SK-N-SH (cell line): ENCODE measurements around the gene PCNX2. TPM values are rescaled to one million over a fixed set of nuclear protein-coding genes. Genes with fewer than 3 reads are reported as not detected.
A peak's percentile ranks its signal among the peaks of the same experiment; 100 is the strongest.

Source experiments
- CTCF ChIA-PET: fragments of 300-600, 350-600 bp; formaldehyde crosslinking; extraction: SDS; loops from one replicate; lab custom pipeline; 2021; lab: Yijun Ruan, JAX
- POLR2A ChIA-PET: fragments of 350-600 bp; sonication (Branson Sonifier 250); formaldehyde crosslinking; extraction: SDS; loops from one replicate; lab custom pipeline; 2020; ENCODE audit warnings: antibody characterized with exemption, inconsistent platforms; lab: Yijun Ruan, JAX
- DNase-seq: peaks from one replicate; pipeline ENCODE4 v3.0.0; 2012
- H2AFZ ChIP-seq: fragments of 200-600 bp; sonication (generic); 2 replicates; pipeline ENCODE4 v1.8.1; 2016; ENCODE audit warnings: antibody characterized with exemption, mild to moderate bottlenecking, low read depth
- H3F3A ChIP-seq: fragments of 200-600 bp; sonication (generic); replicated peaks from 2 replicates; pipeline ENCODE3; 2016; ENCODE audit warnings: antibody characterized with exemption, mild to moderate bottlenecking; ENCODE audit not compliant: insufficient read depth
- H3K27ac ChIP-seq, 2 experiments: fragments of 200-500 bp in 1 of 2; fragments of 200-600 bp in 1 of 2; sonication (Bioruptor generic) in 1 of 2; sonication (generic), shearing (Covaris generic) in 1 of 2; 2 replicates each; pipeline versions ENCODE4 v1.5.1 to v1.6.1; 2014 to 2016; ENCODE audit warnings: low read depth in 2 of 2, inconsistent platforms in 1 of 2, low read length in 1 of 2, mild to moderate bottlenecking in 1 of 2, mixed read lengths in 1 of 2
- H3K27me3 ChIP-seq: fragments of 200-600 bp; sonication (generic), shearing (Covaris generic); 2 replicates; pipeline ENCODE4 v1.6.1; 2016; ENCODE audit warnings: mixed run types; ENCODE audit not compliant: insufficient read depth
- H3K36me3 ChIP-seq, 2 experiments: fragments of 200-500 bp in 1 of 2; fragments of 200-600 bp in 1 of 2; sonication (Bioruptor generic) in 1 of 2; sonication (generic) in 1 of 2; replicated peaks in 1 of 2; 2 replicates each; pipeline versions ENCODE3 to v1.5.1; 2014 to 2016; ENCODE audit warnings: low read length in 1 of 2, mild to moderate bottlenecking in 1 of 2; ENCODE audit not compliant: insufficient read depth in 2 of 2, control insufficient read depth in 1 of 2
- H3K4me1 ChIP-seq, 2 experiments: fragments of 200-500 bp in 1 of 2; fragments of 200-600 bp in 1 of 2; sonication (Bioruptor generic) in 1 of 2; sonication (generic), shearing (Covaris generic) in 1 of 2; 2 replicates each; pipeline versions ENCODE4 v1.5.1 to v1.6.1; 2014 to 2016; ENCODE audit warnings: low read depth in 1 of 2, low read length in 1 of 2, mixed run types in 1 of 2; ENCODE audit not compliant: insufficient read depth in 2 of 2, control insufficient read depth in 1 of 2
- H3K4me2 ChIP-seq: fragments of 200-600 bp; sonication (generic), shearing (Covaris generic); 2 replicates; pipeline ENCODE4 v1.6.1; 2017; ENCODE audit warnings: mixed run types
- H3K4me3 ChIP-seq, 2 experiments: fragments of 200-500 bp in 1 of 2; fragments of 200-600 bp in 1 of 2; sonication (Bioruptor generic) in 1 of 2; sonication (generic), shearing (Covaris generic) in 1 of 2; 2 replicates each; pipeline versions ENCODE4 v1.5.1 to v1.8.1; 2014 to 2016; ENCODE audit warnings: low read depth in 2 of 2, inconsistent platforms in 1 of 2, low read length in 1 of 2, mild to moderate bottlenecking in 1 of 2, mixed read lengths in 1 of 2, moderate library complexity in 1 of 2
- H3K79me2 ChIP-seq: fragments of 200-600 bp; sonication (generic); 2 replicates; pipeline ENCODE4 v1.8.1; 2017; ENCODE audit warnings: mild to moderate bottlenecking; ENCODE audit not compliant: insufficient read depth
- H3K9ac ChIP-seq: fragments of 200-600 bp; sonication (generic); 2 replicates; pipeline ENCODE4 v1.6.1; 2017; ENCODE audit warnings: mixed run types
- H3K9me2 ChIP-seq: fragments of 200-600 bp; sonication (generic); 2 replicates; pipeline ENCODE4 v1.6.1; 2017; ENCODE audit warnings: mixed run types
- H3K9me3 ChIP-seq: fragments of 200-600 bp; sonication (generic); 2 replicates; pipeline ENCODE4 v1.6.1; 2017; ENCODE audit warnings: mixed run types, mild to moderate bottlenecking, moderate library complexity
- H4K20me1 ChIP-seq: fragments of 200-600 bp; sonication (generic); 2 replicates; pipeline ENCODE4 v1.6.1; 2017; ENCODE audit warnings: mild to moderate bottlenecking, mixed run types; ENCODE audit not compliant: insufficient read depth
- ELF1 ChIP-seq: IDR thresholded peaks from 2 replicates; pipeline ENCODE4 v1.4.0; 2012
- EP300 ChIP-seq, 2 experiments: IDR thresholded peaks; 2 replicates each; pipeline versions ENCODE4 v1.4.0 to v1.6.1; 2012; ENCODE audit warnings: borderline replicate concordance in 1 of 2, low read depth in 1 of 2, low read length in 1 of 2
- EZH2phosphoT487 ChIP-seq: fragments of 200-600 bp; sonication (generic); IDR thresholded peaks from 2 replicates; pipeline ENCODE4 v1.6.1; 2017; ENCODE audit warnings: low read depth, mixed run types, mild to moderate bottlenecking, antibody characterized with exemption, moderate library complexity, borderline replicate concordance
- FOSL2 ChIP-seq: IDR thresholded peaks from 2 replicates; pipeline ENCODE4 v1.4.0; 2012; ENCODE audit warnings: low read depth, mild to moderate bottlenecking, moderate library complexity, borderline replicate concordance
- FOXM1 ChIP-seq: IDR thresholded peaks from 2 replicates; pipeline ENCODE4 v1.4.0; 2012; ENCODE audit warnings: low read depth, mild to moderate bottlenecking
- GABPA ChIP-seq: IDR thresholded peaks from 2 replicates; pipeline ENCODE4 v1.4.0; 2012; ENCODE audit warnings: low read depth, mild to moderate bottlenecking
- MXI1 ChIP-seq: IDR thresholded peaks from 2 replicates; pipeline ENCODE4 v1.6.1; 2012; ENCODE audit warnings: mild to moderate bottlenecking, low read depth, low read length, improper control_type of control experiment
- NRF1 ChIP-seq: IDR thresholded peaks from 2 replicates; pipeline ENCODE4 v1.6.1; 2012; ENCODE audit warnings: low read depth, mild to moderate bottlenecking, low read length
- POLR2AphosphoS5 ChIP-seq: IDR thresholded peaks from 2 replicates; pipeline ENCODE4 v1.6.1; 2012; ENCODE audit warnings: low read depth, low read length
- RCOR1 ChIP-seq: fragments of 150-350 bp; IDR thresholded peaks from 2 replicates; pipeline ENCODE4 v1.6.1; 2017; ENCODE audit warnings: antibody characterized with exemption, low read length
- RFX5 ChIP-seq: IDR thresholded peaks from 2 replicates; pipeline ENCODE4 v1.6.1; 2012; ENCODE audit warnings: mild to moderate bottlenecking, improper control_type of control experiment, low read length
- SIN3A ChIP-seq: IDR thresholded peaks from 2 replicates; pipeline ENCODE4 v1.6.1; 2012; ENCODE audit warnings: low read depth, mild to moderate bottlenecking, low read length, moderate library complexity, borderline replicate concordance
- SMC3 ChIP-seq: IDR thresholded peaks from 2 replicates; pipeline ENCODE4 v1.6.1; 2012; ENCODE audit warnings: low read depth, low read length, improper control_type of control experiment
- TAF1 ChIP-seq: IDR thresholded peaks from 2 replicates; pipeline ENCODE4 v1.6.1; 2012; ENCODE audit warnings: low read depth, mild to moderate bottlenecking, low read length, moderate library complexity, borderline replicate concordance
- TEAD4 ChIP-seq: IDR thresholded peaks from 2 replicates; pipeline ENCODE4 v1.4.0; 2012; ENCODE audit warnings: mild to moderate bottlenecking, borderline replicate concordance; ENCODE audit not compliant: insufficient read depth
- YY1 ChIP-seq: IDR thresholded peaks from 2 replicates; pipeline ENCODE4 v1.4.0; 2012; ENCODE audit warnings: low read depth, mild to moderate bottlenecking
- WGBS: methylation state at CpG from one replicate; pipeline ENCODE4 v1.1.6; 2017; ENCODE audit warnings: low lambda C conversion rate; 5-methylcytosine and 5-hydroxymethylcytosine counted together
- polyA plus RNA-seq, 3 experiments: library from polyadenylated mRNA; depleted of rRNA; stranded (reverse); fragments of >200 nt; gene quantifications; 2 replicates each; pipeline ENCODE4 v1.2.3, GENCODE V29; 2012
- TF ChIP-seq, protein P1 (sequence below): fragments of 150-350 bp; IDR thresholded peaks from 2 replicates; pipeline ENCODE4 v1.6.1; 2016; ENCODE audit warnings: mild to moderate bottlenecking, low read depth, low read length
- TF ChIP-seq, protein P2 (sequence below): IDR thresholded peaks from 2 replicates; pipeline ENCODE4 v1.4.0; 2012; ENCODE audit warnings: low read depth, borderline replicate concordance
- TF ChIP-seq, protein P3 (sequence below): fragments of 150-350 bp; IDR thresholded peaks from 2 replicates; pipeline ENCODE4 v1.6.1; 2017; ENCODE audit warnings: antibody characterized with exemption, low read length, low read depth, borderline replicate concordance
- TF ChIP-seq, protein P4 (sequence below): IDR thresholded peaks from 2 replicates; pipeline ENCODE4 v1.4.0; 2012; ENCODE audit warnings: low read depth
- TF ChIP-seq, protein P5 (sequence below): IDR thresholded peaks from 2 replicates; pipeline ENCODE4 v1.4.0; 2012; ENCODE audit warnings: low read depth, borderline replicate concordance

PCNX2 gene
- polyA plus RNA-seq, 1 of the 3 experiments (the other 2 are of a cell fraction) = 10.6 TPM

DNA sequence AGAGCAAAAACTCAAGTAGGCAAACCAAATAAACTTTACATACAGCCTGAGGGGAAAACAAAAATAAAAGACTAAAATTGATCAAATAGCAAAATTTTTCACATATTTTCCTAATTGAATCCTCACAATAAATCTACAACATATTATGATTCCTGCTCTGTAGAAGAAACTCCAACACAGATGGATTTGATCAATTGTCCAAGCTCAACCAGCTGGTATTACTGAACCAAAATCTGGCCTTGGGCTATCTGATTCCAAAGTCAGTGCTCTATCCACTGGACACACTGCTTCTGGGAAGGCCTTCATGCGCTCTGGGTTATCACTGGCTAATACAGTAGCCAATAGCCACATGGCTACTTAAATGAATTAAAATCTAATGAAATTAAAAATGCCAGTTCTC lies 39.3 kb downstream of the PCNX2 start:
- H3K9me2 ChIP-seq = no peaks in the 10 kb centered on the region
- H3K9ac ChIP-seq = no peak overlapping the region
- no peaks in the 10 kb centered on the region for H3K9me3 ChIP-seq
- no peaks in the 10 kb centered on the region for H3K27me3 ChIP-seq
- 92% methylated on average over 1 of the region's 1 CpG for WGBS
- H3K36me3 ChIP-seq = peaks cover 25 to 59% of the 10 kb centered on the region in 2 experiments
- no peaks in the 10 kb centered on the region for H3F3A ChIP-seq
- CTCF ChIA-PET = interaction anchor here (0.6 kb wide), 1 partner anchor 16 kb away, joined by 3 read pairs; no protein-coding TSS in a partner anchor
- no peak overlapping the region for H3K27ac ChIP-seq
- no peak overlapping the region for H3K4me2 ChIP-seq
- no peak overlapping the region for H3K4me3 ChIP-seq
- H2AFZ ChIP-seq = no peak overlapping the region
- POLR2A ChIA-PET = no interaction called here
- no peaks in the 10 kb centered on the region for H3K79me2 ChIP-seq
- peaks cover 0 to 2% of the 10 kb centered on the region in 2 experiments; a peak in 2 of 4 replicates for H3K4me1 ChIP-seq
- peak; percentile 9 for DNase-seq
- H4K20me1 ChIP-seq = no peaks in the 10 kb centered on the region
- TF ChIP-seq SMC3 = no peak
- TF ChIP-seq, protein P1, sequence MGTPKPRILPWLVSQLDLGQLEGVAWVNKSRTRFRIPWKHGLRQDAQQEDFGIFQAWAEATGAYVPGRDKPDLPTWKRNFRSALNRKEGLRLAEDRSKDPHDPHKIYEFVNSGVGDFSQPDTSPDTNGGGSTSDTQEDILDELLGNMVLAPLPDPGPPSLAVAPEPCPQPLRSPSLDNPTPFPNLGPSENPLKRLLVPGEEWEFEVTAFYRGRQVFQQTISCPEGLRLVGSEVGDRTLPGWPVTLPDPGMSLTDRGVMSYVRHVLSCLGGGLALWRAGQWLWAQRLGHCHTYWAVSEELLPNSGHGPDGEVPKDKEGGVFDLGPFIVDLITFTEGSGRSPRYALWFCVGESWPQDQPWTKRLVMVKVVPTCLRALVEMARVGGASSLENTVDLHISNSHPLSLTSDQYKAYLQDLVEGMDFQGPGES = no peak
- no peak for TF ChIP-seq SIN3A
- TF ChIP-seq, protein P2, sequence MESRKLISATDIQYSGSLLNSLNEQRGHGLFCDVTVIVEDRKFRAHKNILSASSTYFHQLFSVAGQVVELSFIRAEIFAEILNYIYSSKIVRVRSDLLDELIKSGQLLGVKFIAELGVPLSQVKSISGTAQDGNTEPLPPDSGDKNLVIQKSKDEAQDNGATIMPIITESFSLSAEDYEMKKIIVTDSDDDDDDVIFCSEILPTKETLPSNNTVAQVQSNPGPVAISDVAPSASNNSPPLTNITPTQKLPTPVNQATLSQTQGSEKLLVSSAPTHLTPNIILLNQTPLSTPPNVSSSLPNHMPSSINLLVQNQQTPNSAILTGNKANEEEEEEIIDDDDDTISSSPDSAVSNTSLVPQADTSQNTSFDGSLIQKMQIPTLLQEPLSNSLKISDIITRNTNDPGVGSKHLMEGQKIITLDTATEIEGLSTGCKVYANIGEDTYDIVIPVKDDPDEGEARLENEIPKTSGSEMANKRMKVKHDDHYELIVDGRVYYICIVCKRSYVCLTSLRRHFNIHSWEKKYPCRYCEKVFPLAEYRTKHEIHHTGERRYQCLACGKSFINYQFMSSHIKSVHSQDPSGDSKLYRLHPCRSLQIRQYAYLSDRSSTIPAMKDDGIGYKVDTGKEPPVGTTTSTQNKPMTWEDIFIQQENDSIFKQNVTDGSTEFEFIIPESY = no peak

DNA sequence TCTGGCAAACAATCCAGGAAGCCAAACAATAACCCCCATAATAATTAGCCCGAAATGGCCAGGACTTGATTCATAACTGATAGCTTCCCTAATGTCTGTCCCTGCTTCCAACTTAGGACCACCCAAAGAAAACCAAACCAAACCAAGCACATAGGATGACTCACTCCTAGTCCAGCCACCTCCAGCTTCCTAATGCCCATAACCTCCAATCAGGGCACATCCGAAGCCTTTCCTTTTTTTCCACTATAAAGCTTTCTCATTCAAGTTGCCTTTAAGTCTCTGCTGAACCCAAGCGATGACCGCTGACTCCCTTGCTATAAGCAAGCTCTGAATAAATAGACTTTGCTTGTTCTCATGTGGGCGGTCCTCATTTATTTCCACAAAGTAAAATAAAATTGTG lies 40.4 kb downstream of the PCNX2 start:
- no peak overlapping the region for H3K4me2 ChIP-seq
- CTCF ChIA-PET = interaction anchor here (0.8 kb wide), 1 partner anchor 1498 kb away, joined by 3 read pairs; no protein-coding TSS in a partner anchor

More for the DNA sequence above, 40.4 kb downstream of the PCNX2 start:
- 92% methylated on average over 5 of the region's 5 CpGs for WGBS
- H3K79me2 ChIP-seq = no peaks in the 10 kb centered on the region
- POLR2A ChIA-PET = no interaction called here
- no peak for DNase-seq
- H3K27ac ChIP-seq = no peak overlapping the region
- H3K27me3 ChIP-seq = no peaks in the 10 kb centered on the region
- H3K9ac ChIP-seq = no peak overlapping the region
- H4K20me1 ChIP-seq = no peaks in the 10 kb centered on the region
- H2AFZ ChIP-seq = no peak overlapping the region
- peaks cover 0 to 2% of the 10 kb centered on the region in 2 experiments; a peak in 2 of 4 replicates for H3K4me1 ChIP-seq
- H3F3A ChIP-seq = no peaks in the 10 kb centered on the region
- peaks cover 30 to 59% of the 10 kb centered on the region in 2 experiments for H3K36me3 ChIP-seq
- TF ChIP-seq EP300 (IDR thresholded peaks at IDR 0.05; ENCODE audit: borderline replicate concordance in 1 of 2, low read depth in 1 of 2, low read length in 1 of 2) (no peak), TAF1 (no peak), POLR2AphosphoS5 (no peak), GABPA (no peak), TEAD4 (no peak), ELF1 (no peak), YY1 (no peak), RFX5 (no peak), NRF1 (no peak), MXI1 (no peak), FOSL2 (no peak), FOXM1 (no peak), RCOR1 (no peak), EZH2phosphoT487 (no peak), SIN3A (no peak)
- TF ChIP-seq, protein P2 = no peak
- TF ChIP-seq, protein P3, sequence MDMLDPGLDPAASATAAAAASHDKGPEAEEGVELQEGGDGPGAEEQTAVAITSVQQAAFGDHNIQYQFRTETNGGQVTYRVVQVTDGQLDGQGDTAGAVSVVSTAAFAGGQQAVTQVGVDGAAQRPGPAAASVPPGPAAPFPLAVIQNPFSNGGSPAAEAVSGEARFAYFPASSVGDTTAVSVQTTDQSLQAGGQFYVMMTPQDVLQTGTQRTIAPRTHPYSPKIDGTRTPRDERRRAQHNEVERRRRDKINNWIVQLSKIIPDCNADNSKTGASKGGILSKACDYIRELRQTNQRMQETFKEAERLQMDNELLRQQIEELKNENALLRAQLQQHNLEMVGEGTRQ = no peak
- TF ChIP-seq, protein P4, sequence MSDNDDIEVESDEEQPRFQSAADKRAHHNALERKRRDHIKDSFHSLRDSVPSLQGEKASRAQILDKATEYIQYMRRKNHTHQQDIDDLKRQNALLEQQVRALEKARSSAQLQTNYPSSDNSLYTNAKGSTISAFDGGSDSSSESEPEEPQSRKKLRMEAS = no peak
- TF ChIP-seq, protein P5, sequence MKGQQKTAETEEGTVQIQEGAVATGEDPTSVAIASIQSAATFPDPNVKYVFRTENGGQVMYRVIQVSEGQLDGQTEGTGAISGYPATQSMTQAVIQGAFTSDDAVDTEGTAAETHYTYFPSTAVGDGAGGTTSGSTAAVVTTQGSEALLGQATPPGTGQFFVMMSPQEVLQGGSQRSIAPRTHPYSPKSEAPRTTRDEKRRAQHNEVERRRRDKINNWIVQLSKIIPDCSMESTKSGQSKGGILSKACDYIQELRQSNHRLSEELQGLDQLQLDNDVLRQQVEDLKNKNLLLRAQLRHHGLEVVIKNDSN = no peak
- no peaks in the 10 kb centered on the region for H3K9me2 ChIP-seq
- H3K4me3 ChIP-seq = no peak overlapping the region
- H3K9me3 ChIP-seq = no peaks in the 10 kb centered on the region
